OCI-LY1 (cell line): Measurements from ENCODE around the gene ARL8B.

Source experiments
- EZH2 ChIP-seq: fragments of 200-600 bp; sonication (generic), shearing (Covaris generic); IDR thresholded peaks from 2 replicates; pipeline ENCODE4 v1.8.0; 2017; ENCODE audit warnings: borderline replicate concordance, mixed run types, mild to moderate bottlenecking, antibody characterized with exemption, low read length, moderate library complexity, mixed read lengths
- TF ChIP-seq, protein P1 (sequence below): fragments of 200-600 bp; sonication (generic), shearing (Covaris generic); IDR thresholded peaks from 2 replicates; pipeline ENCODE4 v1.5.1; 2017; ENCODE audit warnings: mild to moderate bottlenecking, antibody characterized with exemption, low read length, moderate library complexity, mixed read lengths

DNA sequence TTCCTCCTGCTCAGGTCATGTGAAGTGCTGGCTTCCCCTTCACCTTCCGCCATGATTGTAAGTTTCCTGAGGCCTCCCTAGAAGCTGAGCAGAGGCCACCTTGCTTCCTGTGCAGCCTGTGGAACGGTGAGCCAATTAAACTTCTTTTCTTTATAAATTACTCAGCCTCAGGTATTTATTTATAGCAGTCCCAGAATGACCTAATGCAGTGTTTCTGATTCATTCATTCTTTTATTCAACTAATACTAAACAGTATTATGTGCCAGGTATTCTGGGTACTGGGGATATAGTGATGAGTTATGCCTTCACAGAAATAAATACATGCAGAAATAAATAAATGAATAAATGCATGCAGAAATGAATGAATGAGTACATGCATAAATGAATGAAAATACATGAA lies 107.3 kb downstream of the ARL8B start:
- TF ChIP-seq EZH2 = no peak
- TF ChIP-seq, protein P1, sequence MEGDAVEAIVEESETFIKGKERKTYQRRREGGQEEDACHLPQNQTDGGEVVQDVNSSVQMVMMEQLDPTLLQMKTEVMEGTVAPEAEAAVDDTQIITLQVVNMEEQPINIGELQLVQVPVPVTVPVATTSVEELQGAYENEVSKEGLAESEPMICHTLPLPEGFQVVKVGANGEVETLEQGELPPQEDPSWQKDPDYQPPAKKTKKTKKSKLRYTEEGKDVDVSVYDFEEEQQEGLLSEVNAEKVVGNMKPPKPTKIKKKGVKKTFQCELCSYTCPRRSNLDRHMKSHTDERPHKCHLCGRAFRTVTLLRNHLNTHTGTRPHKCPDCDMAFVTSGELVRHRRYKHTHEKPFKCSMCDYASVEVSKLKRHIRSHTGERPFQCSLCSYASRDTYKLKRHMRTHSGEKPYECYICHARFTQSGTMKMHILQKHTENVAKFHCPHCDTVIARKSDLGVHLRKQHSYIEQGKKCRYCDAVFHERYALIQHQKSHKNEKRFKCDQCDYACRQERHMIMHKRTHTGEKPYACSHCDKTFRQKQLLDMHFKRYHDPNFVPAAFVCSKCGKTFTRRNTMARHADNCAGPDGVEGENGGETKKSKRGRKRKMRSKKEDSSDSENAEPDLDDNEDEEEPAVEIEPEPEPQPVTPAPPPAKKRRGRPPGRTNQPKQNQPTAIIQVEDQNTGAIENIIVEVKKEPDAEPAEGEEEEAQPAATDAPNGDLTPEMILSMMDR = no peak
